Measurements from ENCODE around the gene PPIF. TPM values are rescaled to one million over a fixed set of nuclear protein-coding genes. Genes with fewer than 3 reads are reported as not detected.

Gene PPIF
- total RNA-seq, 2 donors from 2014 or later = 50.4 to 51.0 TPM

GRCh38 chr10:79376078-79376628 lies 28.9 kb downstream of the PPIF start:
- Histone ChIP-seq H3K9me3 (ENCODE audit: control insufficient read depth, low read length) (peaks cover 4% of the 10 kb centered on the region), H3K9ac (ENCODE audit: extremely low read depth, low read length, poor library complexity, severe bottlenecking) (no peak overlapping the region), H3K27ac (ENCODE audit: low read depth, low read length) (no peak overlapping the region), H3K4me3 (ENCODE audit: low read length) (no peak overlapping the region), H3K27me3 (ENCODE audit: control insufficient read depth, insufficient read depth, low read length, poor library complexity, severe bottlenecking) (no peaks in the 10 kb centered on the region), H3K4me1 (ENCODE audit: control insufficient read depth, insufficient read depth, low read length) (no peaks in the 10 kb centered on the region), H3K36me3 (ENCODE audit: control insufficient read depth, insufficient read depth, low read length) (no peaks in the 10 kb centered on the region)
- Mint-ChIP-seq H3K4me1 (peaks cover 4% of the 10 kb centered on the region), H3K27me3 (ENCODE audit: insufficient read depth) (peaks cover 6% of the 10 kb centered on the region), H3K36me3 (ENCODE audit: low read depth) (no peaks in the 10 kb centered on the region), H3K4me3 (no peak overlapping the region), H3K27ac (no peak overlapping the region), H3K9me3 (peaks cover 4% of the 10 kb centered on the region)
- WGBS, 2 experiments (ENCODE audit: insufficient coverage in 1 of 2, insufficient read length in 1 of 2) = 78 to 99% methylated on average over 7 to 11 of the region's 11 CpGs
- no peak for TF ChIP-seq CTCF (conservative IDR thresholded peaks at IDR 0.05)
- no peak for DNase-seq

- no peak overlapping the region for H3K27ac ChIP-seq (ENCODE audit: low read depth, low read length)
- H3K36me3 ChIP-seq (ENCODE audit: control insufficient read depth, insufficient read depth, low read length) = no peaks in the 10 kb centered on the region
- 93 to 95% methylated on average over 6 to 12 of the region's 12 CpGs for WGBS, 2 experiments (ENCODE audit: insufficient coverage in 1 of 2, insufficient read length in 1 of 2)
- H3K27me3 Mint-ChIP-seq (ENCODE audit: insufficient read depth) = peaks cover 3% of the 10 kb centered on the region
- H3K4me3 ChIP-seq (ENCODE audit: low read length) = no peak overlapping the region
- H3K9me3 Mint-ChIP-seq = no peaks in the 10 kb centered on the region
- H3K27ac Mint-ChIP-seq = no peak overlapping the region
- no peak overlapping the region for H3K4me3 Mint-ChIP-seq
- no peaks in the 10 kb centered on the region for H3K36me3 Mint-ChIP-seq (ENCODE audit: low read depth)
- no peaks in the 10 kb centered on the region for H3K4me1 ChIP-seq (ENCODE audit: control insufficient read depth, insufficient read depth, low read length)
- no peak overlapping the region for H3K9ac ChIP-seq (ENCODE audit: extremely low read depth, low read length, poor library complexity, severe bottlenecking)
- no peak for TF ChIP-seq CTCF (conservative IDR thresholded peaks at IDR 0.05)
- no peaks in the 10 kb centered on the region for H3K27me3 ChIP-seq (ENCODE audit: control insufficient read depth, insufficient read depth, low read length, poor library complexity, severe bottlenecking)
- no peaks in the 10 kb centered on the region for H3K9me3 ChIP-seq (ENCODE audit: control insufficient read depth, low read length)
- no peak for DNase-seq
- H3K4me1 Mint-ChIP-seq = peaks cover 6% of the 10 kb centered on the region
Observed at GRCh38 chr10:79376751-79377556, 29.7 kb downstream of the PPIF start.

GRCh38 chr10:79377557-79378382 lies 30.5 kb downstream of the PPIF start:
- no peaks in the 10 kb centered on the region for H3K36me3 Mint-ChIP-seq (ENCODE audit: low read depth)
- no peak overlapping the region for H3K4me3 Mint-ChIP-seq
- H3K9ac ChIP-seq (ENCODE audit: extremely low read depth, low read length, poor library complexity, severe bottlenecking) = no peak overlapping the region
- H3K4me3 ChIP-seq (ENCODE audit: low read length) = no peak overlapping the region
- H3K9me3 ChIP-seq (ENCODE audit: control insufficient read depth, low read length) = no peaks in the 10 kb centered on the region
- H3K27ac ChIP-seq (ENCODE audit: low read depth, low read length) = no peak overlapping the region
- no peak for DNase-seq
- no peaks in the 10 kb centered on the region for H3K9me3 Mint-ChIP-seq
- TF ChIP-seq CTCF (conservative IDR thresholded peaks at IDR 0.05) = no peak
- H3K36me3 ChIP-seq (ENCODE audit: control insufficient read depth, insufficient read depth, low read length) = no peaks in the 10 kb centered on the region
- no peaks in the 10 kb centered on the region for H3K27me3 ChIP-seq (ENCODE audit: control insufficient read depth, insufficient read depth, low read length, poor library complexity, severe bottlenecking)
- H3K4me1 ChIP-seq (ENCODE audit: control insufficient read depth, insufficient read depth, low read length) = peaks cover 3% of the 10 kb centered on the region
- no peak overlapping the region for H3K27ac Mint-ChIP-seq
- 92 to 95% methylated on average over 31 to 36 of the region's 36 CpGs for WGBS, 2 experiments (ENCODE audit: insufficient coverage in 1 of 2, insufficient read length in 1 of 2)
- peaks cover 6% of the 10 kb centered on the region for H3K4me1 Mint-ChIP-seq
- no peaks in the 10 kb centered on the region for H3K27me3 Mint-ChIP-seq (ENCODE audit: insufficient read depth)

Measured in endodermal cell (in vitro differentiated cells).